Lower lobe of right lung (tissue), 2 donors: ENCODE data around the gene ZNF829. TPM values are rescaled to one million over a fixed set of nuclear protein-coding genes. Genes with fewer than 3 reads are reported as not detected.
A peak's percentile ranks its signal among the peaks of the same experiment; 100 is the strongest.

Source experiments
- ATAC-seq, 2 donors: fragments of 200-7000 bp; cut with Tn5 transposase; one replicate each; pipeline ENCODE4 v1.9.1; 2020 to 2022; ENCODE audit warnings: mild to moderate bottlenecking in 2 of 2, moderate library complexity in 2 of 2
- DNase-seq: peaks from one replicate; pipeline ENCODE4 v3.0.0-alpha.2; 2020
- H3K27ac ChIP-seq: fragments of 200-600 bp; one replicate; pipeline ENCODE4 v1.8.0; 2022
- H3K27me3 ChIP-seq: fragments of 200-600 bp; one replicate; pipeline ENCODE4 v1.8.0; 2022; ENCODE audit warnings: low read depth
- H3K36me3 ChIP-seq: fragments of 200-600 bp; one replicate; pipeline ENCODE4 v1.8.0; 2022; ENCODE audit warnings: mild to moderate bottlenecking
- H3K4me1 ChIP-seq: fragments of 200-600 bp; one replicate; pipeline ENCODE4 v1.8.0; 2022
- H3K4me3 ChIP-seq: fragments of 200-600 bp; one replicate; pipeline ENCODE4 v1.8.0; 2022; ENCODE audit warnings: mild to moderate bottlenecking
- H3K9me3 ChIP-seq: fragments of 200-600 bp; one replicate; pipeline ENCODE4 v1.8.0; 2022
- CTCF ChIP-seq: fragments of 200-600 bp; IDR thresholded peaks from one replicate; pipeline ENCODE4 v1.8.0; 2022; ENCODE audit warnings: antibody characterized with exemption, mild to moderate bottlenecking
- intact Hi-C: fragments of 100-400 bp; cut with DNase I; formaldehyde crosslinking; loops from one replicate; pipeline ENCODE4 v1.11.0; 2022
- total RNA-seq: library from RNA; stranded (reverse); fragmentation: NEBNext Ultra II Directional; extraction: Animal tissue kit (Norgen Biotek cat#: 25700); gene quantifications from one replicate; pipeline ENCODE4 v1.2.1, GENCODE V29; 2021
- donor health status: DM: no; HTN: yes; CAD: no; lungs with severe emphysema.

ZNF829 gene
- total RNA-seq, 1 donor from 2014 or later, result 2.6 TPM

GRCh38 chr19:36849701-36850558 lies 66.2 kb downstream of the ZNF829 start:
- DNase-seq (peak; percentile 95), ATAC-seq (peak; percentile 98 to 99)
- Histone ChIP-seq H3K4me3 (peak overlapping the region; percentile 98), H3K27ac (peak overlapping the region; percentile 94), H3K27me3 (no peaks in the 10 kb centered on the region), H3K9me3 (peaks cover 15% of the 10 kb centered on the region), H3K36me3 (no peaks in the 10 kb centered on the region), H3K4me1 (peaks cover 24% of the 10 kb centered on the region)
- intact Hi-C loops, result no loop called here
- no peak for TF ChIP-seq CTCF

DNA sequence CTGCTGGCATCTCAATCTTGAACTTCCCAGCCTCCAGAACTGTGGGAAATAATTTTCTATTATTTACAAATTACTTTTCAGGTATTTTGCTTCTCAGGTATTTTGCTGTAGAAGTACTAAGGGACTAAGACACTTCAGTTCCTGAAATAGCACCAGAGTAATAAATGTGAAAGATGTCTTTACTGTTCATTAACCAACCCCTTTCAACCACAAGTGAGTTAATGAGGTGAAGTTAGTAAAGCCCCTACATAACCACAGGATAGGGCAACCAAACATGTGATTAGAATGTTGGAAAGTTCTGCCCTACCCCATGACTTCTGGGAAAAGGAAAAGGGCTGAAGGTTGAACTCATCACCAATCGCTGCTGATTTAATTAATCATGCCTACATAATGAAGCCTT lies 68.1 kb downstream of the ZNF829 start:
- Histone ChIP-seq H3K27me3 (no peaks in the 10 kb centered on the region), H3K4me1 (peaks cover 24% of the 10 kb centered on the region), H3K9me3 (peaks cover 19% of the 10 kb centered on the region), H3K36me3 (no peaks in the 10 kb centered on the region), H3K4me3 (no peak overlapping the region), H3K27ac (no peak overlapping the region)
- ATAC-seq (no peak), DNase-seq (no peak)
- intact Hi-C loops, result no loop called here
- TF ChIP-seq CTCF, result no peak

DNA sequence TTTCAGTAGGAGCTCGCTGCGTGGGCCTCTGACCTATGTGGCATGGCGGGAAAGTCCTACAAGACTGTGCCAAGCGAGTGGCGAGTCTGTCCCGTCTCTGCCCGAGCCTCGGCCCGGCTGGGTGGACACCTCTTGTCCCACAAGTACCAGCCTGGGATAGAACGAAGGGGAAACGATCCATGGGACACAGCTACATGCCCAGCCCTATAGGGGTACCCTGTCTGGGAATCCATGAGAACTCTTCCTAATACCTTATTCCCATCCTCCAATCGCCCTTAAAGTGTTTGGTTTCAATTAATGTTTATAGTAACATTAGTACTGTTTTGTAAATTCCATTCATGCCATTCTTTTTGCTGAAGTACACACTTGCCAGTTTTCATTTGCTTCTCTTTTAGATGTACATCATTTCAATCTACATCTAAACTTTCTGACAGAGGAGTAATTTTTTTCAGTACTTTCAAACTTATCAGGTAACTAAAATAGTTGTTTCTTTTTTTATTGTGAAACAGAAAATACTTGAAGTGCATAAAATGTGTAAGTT lies 77.2 kb downstream of the ZNF829 start:
- Histone ChIP-seq H3K27me3 (no peaks in the 10 kb centered on the region), H3K27ac (peak overlapping the region; percentile 83), H3K9me3 (peaks cover 38% of the 10 kb centered on the region), H3K4me1 (peaks cover 12% of the 10 kb centered on the region), H3K36me3 (peaks cover 2% of the 10 kb centered on the region), H3K4me3 (peak overlapping the region; percentile 64)
- ATAC-seq, result peak in 1 of 2 donors; percentile 29
- no peak for TF ChIP-seq CTCF
- intact Hi-C loops, result no loop called here
- DNase-seq, result no peak

Other genes with a start within 250 kb of the ZNF829 start
- gene ZNF461, start 249.5 kb downstream of the ZNF829 start, total RNA-seq, result 7.5 TPM
- 6.1 TPM for gene ZNF567, start 228.7 kb downstream of the ZNF829 start, total RNA-seq
- 3.3 TPM for gene ZNF850, start 143.5 kb downstream of the ZNF829 start, total RNA-seq
- 7.6 TPM for gene ZNF790, start 77.9 kb downstream of the ZNF829 start, total RNA-seq
- gene ZNF345, start 65.4 kb downstream of the ZNF829 start, total RNA-seq, result 7.0 TPM
- 10.9 TPM for gene ZNF568, start within 50 bp of the ZNF829 start, total RNA-seq
- gene ZNF420, start 162.1 kb upstream of the ZNF829 start, total RNA-seq, result 9.1 TPM